ENCODE results near the gene YJEFN3. TPM values are rescaled to one million over a fixed set of nuclear protein-coding genes. Genes with fewer than 3 reads are reported as not detected.

The YJEFN3 gene
- total RNA-seq, 1 experiment from 2014 or later: 25.3 TPM

GRCh38 chr19:19485161-19485997, 43.3 kb upstream of the YJEFN3 start:
- Histone ChIP-seq H3K4me1 (ENCODE audit: control insufficient read depth in 1 of 2, insufficient read depth in 2 of 2, low read length in 2 of 2) (peaks cover 19 to 39% of the 10 kb centered on the region in 2 experiments), H3K27ac (ENCODE audit: low read depth, low read length) (no peak overlapping the region; the same call in 1 of the 2 replicates), H3K27me3 (ENCODE audit: insufficient read depth, low read length) (no peaks in the 10 kb centered on the region), H3K9me2 (ENCODE audit: insufficient read depth) (no peaks in the 10 kb centered on the region), H2AFZ (ENCODE audit: low read depth, low read length, poor library complexity, severe bottlenecking) (no peak overlapping the region), H3K9me3 (ENCODE audit: control insufficient read depth in 1 of 2, insufficient read depth in 1 of 2, low read depth in 1 of 2, low read length in 2 of 2) (no peaks in the 10 kb centered on the region), H3K36me3 (ENCODE audit: control insufficient read depth in 1 of 2, insufficient read depth in 2 of 2, low read length in 2 of 2) (0 out of 4 replicates have a peak, but pooled peaks cover 0 to 8% of the 10 kb centered on the region in 2 experiments), H3K79me2 (ENCODE audit: insufficient read depth, low read length) (peaks cover 90% of the 10 kb centered on the region), H3K4me3 (replicated peaks in 1 of 2; ENCODE audit: low read depth in 1 of 2, low read length in 2 of 2) (no peak overlapping the region), H3K9ac (ENCODE audit: low read length) (no peak overlapping the region), H3K4me2 (ENCODE audit: low read length) (no peak overlapping the region), H4K20me1 (ENCODE audit: insufficient read depth) (peaks cover 11% of the 10 kb centered on the region; the same call in 1 of the 2 replicates)
- CTCF ChIA-PET: no interaction called here
- DNase-seq (ENCODE audit: low read depth, low spot score) (no peak), ATAC-seq (no peak)
- intact Hi-C loops (cut with micrococcal nuclease): loop anchor here (5.0 kb wide), 1 partner anchor 78 kb away; the partner anchor contains the start of gene GATAD2A
- RAD21 ChIA-PET (ENCODE audit: low non-redundant PET in 1 of 2, low total read pairs in 2 of 2, uncharacterized antibody in 2 of 2, unreplicated experiment in 2 of 2): no interaction called here
- POLR2A ChIA-PET: no interaction called here
- no TSS peak for BruUV-seq (replicated peaks)
- no peak for TF ChIP-seq MAX (IDR thresholded peaks at IDR 0.05)
- TF ChIP-seq POLR2AphosphoS5 (IDR thresholded peaks at IDR 0.05; ENCODE audit: low read depth, low read length): no peak
- TF ChIP-seq SP1 (IDR thresholded peaks at IDR 0.05; ENCODE audit: low read depth): no peak
- no peak for TF ChIP-seq EZH2 (IDR thresholded peaks at IDR 0.05)
- TF ChIP-seq ATF3 (IDR thresholded peaks at IDR 0.05): no peak
- no peak for TF ChIP-seq RAD21 (IDR thresholded peaks at IDR 0.05; ENCODE audit: low read depth)
- no peak for TF ChIP-seq POLR2A (IDR thresholded peaks at IDR 0.05; ENCODE audit: borderline replicate concordance, extremely low read depth, insufficient read depth, insufficient read length)
- no peak for TF ChIP-seq TCF7L2 (IDR thresholded peaks at IDR 0.05; ENCODE audit: borderline replicate concordance, extremely low read depth, insufficient read depth, insufficient read length)
- no peak for TF ChIP-seq EGR1 (IDR thresholded peaks at IDR 0.05; ENCODE audit: low read depth)
- TF ChIP-seq SIN3A (IDR thresholded peaks at IDR 0.05; ENCODE audit: low read depth): no peak
- no peak for TF ChIP-seq ZBTB33 (IDR thresholded peaks at IDR 0.05; ENCODE audit: extremely low read depth, insufficient replicate concordance, low read length)
